Bronchial epithelial cell (primary cell): ENCODE measurements around the gene CCL14. TPM values are rescaled to one million over a fixed set of nuclear protein-coding genes. Genes with fewer than 3 reads are reported as not detected.
"Not testable (repeated sequence)": the region's sequence is repeated elsewhere in the genome, so short reads cannot be mapped to it uniquely, and the experiment has no call there.

Experiments
- DNase-seq: peaks from one replicate; pipeline ENCODE4 v3.0.0-alpha.2; 2010; ENCODE audit warnings: low read depth
- FAIRE-seq: peaks from 2 replicates; lab custom pipeline; 2011; peaks lifted over from hg19 to GRCh38; lab: Jason Lieb, UNC
- H3K27me3 ChIP-seq: 2 replicates; pipeline ENCODE4 v1.5.1; 2011; ENCODE audit warnings: low read length; ENCODE audit not compliant: control insufficient read depth, insufficient read depth
- H3K36me3 ChIP-seq: 2 replicates; pipeline ENCODE4 v1.5.1; 2011; ENCODE audit warnings: low read length; ENCODE audit not compliant: control insufficient read depth, insufficient read depth
- H3K4me3 ChIP-seq: 2 replicates; pipeline ENCODE4 v1.5.1; 2011; ENCODE audit warnings: mild to moderate bottlenecking, low read depth, low read length, control low read depth
- CTCF ChIP-seq: IDR thresholded peaks from 2 replicates; pipeline ENCODE4 v1.5.1; 2011; ENCODE audit warnings: mild to moderate bottlenecking, moderate library complexity, low read length, control low read depth, inconsistent platforms; ENCODE audit not compliant: insufficient read depth, severe bottlenecking
- total RNA-seq: library from RNA; depleted of rRNA; stranded (reverse); fragments of >200 nt; gene quantifications from 2 replicates; pipeline ENCODE4 v1.2.1, GENCODE V29; 2014

The CCL14 gene
- total RNA-seq, 1 donor from 2014 or later = not detected

DNA sequence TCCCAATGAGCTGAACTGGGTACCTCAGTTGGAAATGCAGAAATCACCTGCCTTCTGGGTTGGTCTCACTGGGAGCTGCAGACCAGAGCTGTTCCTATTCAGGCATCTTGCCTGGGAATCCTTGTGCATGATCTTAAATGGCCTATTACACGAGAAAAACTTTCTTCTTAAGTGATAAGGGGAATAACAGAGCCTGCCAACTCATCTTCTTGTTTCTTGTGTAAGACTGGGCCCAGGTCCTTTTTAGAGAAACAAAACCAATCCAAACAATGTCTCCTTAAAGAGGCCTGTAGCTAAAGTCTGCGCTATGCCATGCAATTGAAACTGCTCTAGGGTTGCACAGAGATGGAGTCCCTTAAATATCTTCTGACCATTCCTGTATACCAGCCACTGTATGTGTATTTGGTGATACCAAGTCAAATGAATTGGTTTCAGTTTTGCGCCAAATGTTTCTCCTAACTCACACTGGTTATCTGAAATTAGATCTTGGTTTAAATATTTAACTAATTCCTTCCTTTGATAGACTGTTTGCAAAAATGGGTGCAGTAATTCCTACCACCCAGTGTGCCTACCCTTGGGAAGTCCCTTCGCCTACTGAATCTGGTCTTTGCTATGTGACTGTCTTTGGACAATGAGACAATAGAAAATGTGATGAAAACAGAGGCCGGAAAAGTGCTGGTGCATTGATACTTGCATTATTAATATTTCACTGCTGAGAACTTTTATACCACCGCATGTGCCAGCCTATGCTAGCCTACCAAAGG, 37.8 kb upstream of the CCL14 start:
- no peak overlapping the region for H3K4me3 ChIP-seq
- FAIRE-seq = no peak
- no peak for DNase-seq
- TF ChIP-seq CTCF = no peak
- no peaks in the 10 kb centered on the region for H3K36me3 ChIP-seq
- H3K27me3 ChIP-seq = no peaks in the 10 kb centered on the region

GRCh38 chr17:36019423-36019822, 32.9 kb upstream of the CCL14 start:
- no peaks in the 10 kb centered on the region for H3K27me3 ChIP-seq
- no peak for TF ChIP-seq CTCF
- no peak overlapping the region for H3K4me3 ChIP-seq
- H3K36me3 ChIP-seq = no peaks in the 10 kb centered on the region
- DNase-seq (no peak), FAIRE-seq (no peak)

DNA sequence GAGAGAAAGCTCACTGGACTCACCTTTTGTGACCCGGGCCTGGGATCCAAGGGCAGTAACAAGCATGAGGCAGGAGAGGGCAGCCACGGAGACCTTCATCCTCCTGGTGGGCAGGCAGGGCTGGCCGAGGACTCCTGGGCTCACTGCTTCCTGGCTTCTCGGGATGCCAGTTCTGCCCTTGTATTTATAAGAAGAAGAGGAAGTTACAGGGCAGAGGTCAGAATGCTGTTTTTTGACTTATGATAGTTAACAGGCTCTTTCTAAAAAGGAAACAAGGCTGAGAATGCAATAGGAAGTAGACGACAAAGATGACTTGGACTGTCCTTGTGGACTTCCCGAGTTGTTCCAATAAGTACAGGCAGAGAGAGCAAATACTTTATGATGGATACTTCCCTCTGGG, 31.3 kb upstream of the CCL14 start, which contains the start of gene CCL23:
TSS of gene CCL23 (minus strand) at position 174 of the 400 bp plus-strand sequence. CDS start at position 99, 75 bp downstream.
- Histone ChIP-seq H3K27me3 (no peaks in the 10 kb centered on the region), H3K36me3 (no peaks in the 10 kb centered on the region), H3K4me3 (no peak within 1 kb of the TSS)
- FAIRE-seq = no peak
- TF ChIP-seq CTCF = no peak
- no peak for DNase-seq

DNA sequence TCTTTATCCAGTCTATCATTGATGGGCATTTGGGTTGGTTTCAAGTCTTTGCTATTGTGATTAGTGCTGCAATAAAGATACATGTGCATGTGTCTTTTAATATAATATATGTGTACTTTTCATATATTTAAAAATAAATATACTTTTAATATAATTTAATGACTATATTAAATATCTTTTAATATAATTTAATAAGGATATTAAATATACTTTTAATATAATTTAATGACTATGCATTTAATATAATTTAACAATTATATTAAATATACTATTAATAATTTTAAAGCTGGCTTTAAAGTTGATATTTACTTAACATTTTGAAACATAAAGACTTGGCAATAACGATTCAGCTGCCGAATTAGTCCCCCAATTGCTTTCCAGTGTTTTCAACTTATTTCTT, 30.0 kb upstream of the CCL14 start:
- no peak for FAIRE-seq
- DNase-seq = no peak

GRCh38 chr17:36015895-36016294, 29.4 kb upstream of the CCL14 start:
- FAIRE-seq, H3K27me3 ChIP-seq: not testable (repeated sequence)

More for the DNA sequence above, 30.0 kb upstream of the CCL14 start:
- no peaks in the 10 kb centered on the region for H3K36me3 ChIP-seq
- H3K4me3 ChIP-seq = no peak overlapping the region
- no peak for TF ChIP-seq CTCF
- no peaks in the 10 kb centered on the region for H3K27me3 ChIP-seq

DNA sequence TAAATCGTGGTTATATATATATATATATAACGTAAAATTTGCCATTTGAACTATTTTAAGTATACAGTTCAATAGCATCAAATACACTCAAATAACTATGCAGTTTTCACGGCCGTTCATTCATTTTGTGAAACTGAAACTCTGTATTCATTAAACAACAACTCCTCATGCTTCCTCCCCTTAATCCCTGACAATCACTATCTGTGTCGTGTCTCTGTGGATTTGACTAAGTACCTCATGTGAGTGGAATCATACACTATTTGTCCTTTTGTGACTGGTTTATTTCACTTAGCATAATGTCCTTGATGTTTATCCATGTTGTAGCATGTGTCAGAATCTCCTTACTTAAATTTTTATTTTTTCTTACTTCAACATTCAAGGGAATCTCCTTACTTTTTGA, 28.4 kb upstream of the CCL14 start:
- Histone ChIP-seq H3K27me3 (no peaks in the 10 kb centered on the region), H3K36me3 (no peaks in the 10 kb centered on the region), H3K4me3 (no peak overlapping the region)
- no peak for TF ChIP-seq CTCF
- FAIRE-seq (no peak), DNase-seq (no peak)

More at GRCh38 chr17:36015895-36016294, 29.4 kb upstream of the CCL14 start:
- not testable (repeated sequence) for H3K36me3 ChIP-seq, H3K4me3 ChIP-seq, DNase-seq
